DND-41 (cell line): Measurements from ENCODE around the gene RRP12.

Experiments used
- ATAC-seq: fragments of 200-7000 bp; cut with Tn5 transposase; 3 replicates; pipeline ENCODE4 v1.9.1; 2021; ENCODE audit warnings: low read depth; ENCODE audit not compliant: insufficient read depth
- DNase-seq: peaks from one replicate; pipeline ENCODE4 v3.0.0-alpha.2; 2020
- H2AFZ ChIP-seq: 2 replicates; pipeline ENCODE4 v1.6.0; 2012; ENCODE audit warnings: low read depth, low read length
- H3K27ac ChIP-seq: 2 replicates; pipeline ENCODE4 v1.5.1; 2012; ENCODE audit warnings: low read length, inconsistent platforms
- H3K27me3 ChIP-seq: fragments of 200-600 bp; sonication (generic); 2 replicates; pipeline ENCODE4 v1.6.0; 2012; ENCODE audit warnings: low read length, mild to moderate bottlenecking, inconsistent platforms; ENCODE audit not compliant: insufficient read depth, poor library complexity
- H3K36me3 ChIP-seq: 2 replicates; pipeline ENCODE4 v1.5.1; 2012; ENCODE audit warnings: low read length, inconsistent platforms; ENCODE audit not compliant: insufficient read depth
- H3K4me1 ChIP-seq: 2 replicates; pipeline ENCODE4 v1.5.1; 2012; ENCODE audit warnings: mild to moderate bottlenecking, low read length; ENCODE audit not compliant: insufficient read depth
- H3K4me2 ChIP-seq: 2 replicates; pipeline ENCODE4 v1.6.0; 2012; ENCODE audit warnings: mild to moderate bottlenecking, moderate library complexity, low read length, inconsistent platforms; ENCODE audit not compliant: insufficient read depth
- H3K4me3 ChIP-seq, 2 experiments: fragments of 200-600 bp in 1 of 2; shearing (Covaris generic) in 1 of 2; 2 replicates each; pipeline ENCODE4 v1.5.1; 2012 to 2016; ENCODE audit warnings: inconsistent platforms in 2 of 2, low read length in 2 of 2, mild to moderate bottlenecking in 2 of 2, low read depth in 1 of 2, moderate library complexity in 1 of 2
- H3K79me2 ChIP-seq: 2 replicates; pipeline ENCODE4 v1.6.0; 2012; ENCODE audit warnings: low read length, inconsistent platforms; ENCODE audit not compliant: insufficient read depth
- H3K9ac ChIP-seq: 2 replicates; pipeline ENCODE4 v1.6.0; 2012; ENCODE audit warnings: low read depth, mild to moderate bottlenecking, inconsistent platforms, low read length, moderate library complexity
- H3K9me3 ChIP-seq: 2 replicates; pipeline ENCODE4 v1.5.1; 2012; ENCODE audit warnings: low read length, moderate library complexity, mild to moderate bottlenecking, inconsistent platforms; ENCODE audit not compliant: insufficient read depth, severe bottlenecking
- H4K20me1 ChIP-seq: 2 replicates; pipeline ENCODE4 v1.6.0; 2012; ENCODE audit warnings: low read length; ENCODE audit not compliant: insufficient read depth
- CTCF ChIP-seq: IDR thresholded peaks from 2 replicates; pipeline ENCODE4 v1.5.1; 2012; ENCODE audit warnings: borderline replicate concordance, low read length, moderate library complexity, mild to moderate bottlenecking; ENCODE audit not compliant: poor library complexity, severe bottlenecking; ENCODE audit errors: extremely low read depth
- EZH2 ChIP-seq: IDR thresholded peaks from 3 replicates; pipeline ENCODE4 v1.6.1; 2012; ENCODE audit warnings: borderline replicate concordance, low read depth, mild to moderate bottlenecking, moderate library complexity, low read length, inconsistent platforms; ENCODE audit not compliant: severe bottlenecking

RRP12 gene

GRCh38 chr10:97401455-97401919 lies 347 bp upstream of the RRP12 start:
- Histone ChIP-seq H3K9me3 (no peaks in the 10 kb centered on the region), H3K4me2 (peak overlapping the region; percentile 80), H3K27ac (peak overlapping the region; percentile 61), H4K20me1 (peaks cover 3% of the 10 kb centered on the region; the same call in 1 of the 2 replicates), H3K27me3 (no peaks in the 10 kb centered on the region), H3K36me3 (peaks cover 5% of the 10 kb centered on the region; the same call in 1 of the 2 replicates), H3K9ac (peak overlapping the region; percentile 59; the same call in 1 of the 2 replicates), H3K4me1 (peaks cover 17% of the 10 kb centered on the region), H3K4me3 (peak overlapping the region; percentile 82 to 85; a peak in 3 of 4 replicates), H2AFZ (peak overlapping the region; percentile 84), H3K79me2 (peaks cover 14% of the 10 kb centered on the region)
- TF ChIP-seq CTCF (no peak), EZH2 (no peak)
- ATAC-seq (no peak), DNase-seq (no peak)

- Histone ChIP-seq H3K36me3 (peaks cover 20% of the 10 kb centered on the region; the same call in 1 of the 2 replicates), H3K4me3 (peak overlapping the region; percentile 82 to 85; a peak in 3 of 4 replicates), H3K79me2 (peaks cover 14% of the 10 kb centered on the region), H2AFZ (0 out of 2 replicates have a peak overlapping the region, but pooled peaks have one; percentile 84), H3K9me3 (no peaks in the 10 kb centered on the region), H3K27me3 (no peaks in the 10 kb centered on the region), H3K27ac (no peak overlapping the region), H3K4me2 (peak overlapping the region; percentile 80), H3K4me1 (peaks cover 17% of the 10 kb centered on the region), H3K9ac (peak overlapping the region; percentile 59), H4K20me1 (peaks cover 3% of the 10 kb centered on the region; the same call in 1 of the 2 replicates)
- DNase-seq: no peak
- ATAC-seq: no peak
- TF ChIP-seq CTCF (no peak), EZH2 (no peak)
These were observed 1.1 kb downstream of the RRP12 start for GRCh38 chr10:97399843-97400545.

DNA sequence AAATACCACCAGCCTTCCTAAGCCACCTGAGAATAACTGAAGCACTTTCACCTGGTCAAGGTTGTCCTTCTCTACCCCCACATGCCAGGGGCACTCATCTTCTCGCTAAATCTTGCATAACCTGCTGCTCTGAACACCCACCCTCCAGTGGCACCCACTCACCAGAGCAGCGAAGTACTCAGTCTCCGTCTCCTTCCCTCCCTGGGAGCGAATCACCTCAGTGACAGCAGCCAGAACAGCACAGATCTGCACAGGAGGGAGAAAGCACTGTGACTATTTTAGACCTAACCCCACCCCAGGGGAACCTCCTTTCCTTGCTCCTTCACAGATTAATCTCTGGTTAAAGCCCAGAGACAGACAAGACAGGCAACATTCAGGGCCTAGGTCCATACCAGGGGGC lies 5.1 kb downstream of the RRP12 start:
- TF ChIP-seq CTCF (no peak), EZH2 (no peak)
- H3K9ac ChIP-seq: no peak overlapping the region
- H3K4me2 ChIP-seq: no peak overlapping the region
- peaks cover 3% of the 10 kb centered on the region; the same call in 1 of the 2 replicates for H4K20me1 ChIP-seq
- H3K4me1 ChIP-seq: peaks cover 11% of the 10 kb centered on the region
- H2AFZ ChIP-seq: no peak overlapping the region
- peaks cover 14% of the 10 kb centered on the region for H3K79me2 ChIP-seq
- H3K27ac ChIP-seq: no peak overlapping the region
- H3K4me3 ChIP-seq: no peak overlapping the region
- no peaks in the 10 kb centered on the region for H3K9me3 ChIP-seq
- H3K27me3 ChIP-seq: no peaks in the 10 kb centered on the region
- ATAC-seq (no peak), DNase-seq (no peak)
- H3K36me3 ChIP-seq: peaks cover 43% of the 10 kb centered on the region
